Measurements from ENCODE around the gene CHCHD3. TPM values are rescaled to one million over a fixed set of nuclear protein-coding genes. Genes with fewer than 3 reads are reported as not detected.

CHCHD3 gene
- polyA plus RNA-seq, 3 donors: 30.5 to 56.7 (median 48.8) TPM

DNA sequence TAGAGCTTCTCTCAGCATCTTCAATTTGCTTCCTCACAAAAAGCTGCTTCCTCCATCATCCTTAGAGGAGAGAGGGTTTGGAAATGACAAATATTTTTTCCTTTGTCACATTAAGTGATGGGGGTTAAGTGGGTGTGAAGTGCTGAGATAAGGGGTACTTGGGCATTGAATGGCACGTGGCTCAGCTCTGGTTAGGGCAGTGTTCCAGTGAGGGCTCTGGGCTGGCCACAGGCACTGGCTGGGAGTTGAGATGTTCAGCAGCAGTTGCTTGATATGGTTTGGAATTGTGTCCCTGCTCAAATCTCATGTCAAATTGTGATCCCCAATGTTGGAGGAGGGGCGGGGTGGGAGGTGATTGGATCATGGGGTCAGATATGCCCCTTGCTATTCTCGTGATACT lies 33.7 kb upstream of the CHCHD3 start:
- Mint-ChIP-seq H3K27ac (no peak overlapping the region), H3K4me1 (no peaks in the 10 kb centered on the region), H3K36me3 (no peaks in the 10 kb centered on the region), H3K9me3 (peaks cover 6 to 16% (median 8%) of the 10 kb centered on the region in 7 donors), H3K27me3 (ENCODE audit: low read depth in 3 of 3) (peaks cover 2 to 4% (median 3%) of the 10 kb centered on the region in 3 donors), H3K4me3 (no peak overlapping the region)
- no peaks in the 10 kb centered on the region for H3K36me3 ChIP-seq (replicated peaks in 1 of 2; ENCODE audit: control insufficient read depth in 1 of 2, insufficient read depth in 2 of 2, low read length in 2 of 2)
- 27% methylated on average over 1 of the region's 3 CpGs for WGBS (ENCODE audit: insufficient coverage)
- H4K20me1 ChIP-seq (ENCODE audit: insufficient read depth, low read length): no peaks in the 10 kb centered on the region
- H3K9ac ChIP-seq (ENCODE audit: insufficient read depth, low read length, poor library complexity, severe bottlenecking): no peak overlapping the region
- DNase-seq: no peak
- no peak overlapping the region for H3K4me3 ChIP-seq (replicated peaks in 1 of 3; ENCODE audit: low read depth in 2 of 3, low read length in 3 of 3)
- H2AFZ ChIP-seq (ENCODE audit: insufficient read depth, low read depth, low read length, poor library complexity, severe bottlenecking): no peak overlapping the region
- TF ChIP-seq CTCF (IDR thresholded peaks at IDR 0.05): no peak
- H3K79me2 ChIP-seq (ENCODE audit: insufficient read depth, low read length): no peaks in the 10 kb centered on the region
- H3K27me3 ChIP-seq (ENCODE audit: control insufficient read depth in 2 of 2, insufficient read depth in 2 of 2, low read length in 2 of 2): no peaks in the 10 kb centered on the region
- intact Hi-C loops (cut with micrococcal nuclease): no loop called here
- H3K4me1 ChIP-seq (ENCODE audit: control insufficient read depth in 1 of 2, insufficient read depth in 2 of 2, low read length in 2 of 2): no peaks in the 10 kb centered on the region
- peaks cover 0 to 7% of the 10 kb centered on the region in 2 donors for H3K9me3 ChIP-seq (replicated peaks in 1 of 2; ENCODE audit: control insufficient read depth in 1 of 2, insufficient read depth in 1 of 2, low read length in 2 of 2)
- no peak overlapping the region for H3K4me2 ChIP-seq (replicated peaks; ENCODE audit: extremely low read depth, low read length, poor library complexity, severe bottlenecking)
- H3K27ac ChIP-seq (ENCODE audit: low read depth in 1 of 2, low read length in 2 of 2): no peak overlapping the region

DNA sequence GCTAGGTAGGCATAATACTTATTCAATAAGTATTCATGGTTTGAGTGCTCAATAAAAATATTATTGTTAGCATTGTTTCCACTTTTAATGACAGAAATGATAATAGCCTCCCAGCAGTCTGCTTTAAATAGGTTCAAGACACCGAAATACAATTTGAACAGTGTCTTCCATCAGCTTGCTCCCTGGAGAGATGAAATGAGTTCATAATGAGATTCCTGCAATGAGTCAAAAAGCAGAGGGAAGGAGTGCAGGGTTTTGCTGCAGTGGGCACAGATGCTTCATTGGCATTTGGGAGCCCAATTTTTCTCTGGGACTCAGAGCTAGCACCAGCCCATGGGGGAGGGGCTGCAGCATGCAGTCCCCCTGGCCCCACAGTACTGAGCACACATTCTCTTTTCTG lies 32.6 kb upstream of the CHCHD3 start:
- intact Hi-C loops (cut with micrococcal nuclease): no loop called here
- no peak for DNase-seq
- Mint-ChIP-seq H3K27me3 (ENCODE audit: low read depth in 3 of 3) (peaks cover 0 to 4% (median 4%) of the 10 kb centered on the region in 3 donors), H3K36me3 (no peaks in the 10 kb centered on the region), H3K4me1 (no peaks in the 10 kb centered on the region), H3K4me3 (no peak overlapping the region), H3K9me3 (peaks cover 8 to 19% (median 10%) of the 10 kb centered on the region in 7 donors), H3K27ac (no peak overlapping the region)
- no CpG with 5 or more reads among the region's 1 CpG for WGBS (ENCODE audit: insufficient coverage)
- Histone ChIP-seq H2AFZ (ENCODE audit: insufficient read depth, low read depth, low read length, poor library complexity, severe bottlenecking) (no peak overlapping the region), H3K27me3 (ENCODE audit: control insufficient read depth in 2 of 2, insufficient read depth in 2 of 2, low read length in 2 of 2) (no peaks in the 10 kb centered on the region), H4K20me1 (ENCODE audit: insufficient read depth, low read length) (no peaks in the 10 kb centered on the region), H3K4me2 (replicated peaks; ENCODE audit: extremely low read depth, low read length, poor library complexity, severe bottlenecking) (no peak overlapping the region), H3K9me3 (replicated peaks in 1 of 2; ENCODE audit: control insufficient read depth in 1 of 2, insufficient read depth in 1 of 2, low read length in 2 of 2) (peaks cover 0 to 7% of the 10 kb centered on the region in 2 donors), H3K4me3 (replicated peaks in 1 of 3; ENCODE audit: low read depth in 2 of 3, low read length in 3 of 3) (no peak overlapping the region), H3K79me2 (ENCODE audit: insufficient read depth, low read length) (no peaks in the 10 kb centered on the region), H3K9ac (ENCODE audit: insufficient read depth, low read length, poor library complexity, severe bottlenecking) (no peak overlapping the region), H3K4me1 (ENCODE audit: control insufficient read depth in 1 of 2, insufficient read depth in 2 of 2, low read length in 2 of 2) (no peaks in the 10 kb centered on the region), H3K36me3 (replicated peaks in 1 of 2; ENCODE audit: control insufficient read depth in 1 of 2, insufficient read depth in 2 of 2, low read length in 2 of 2) (no peaks in the 10 kb centered on the region), H3K27ac (ENCODE audit: low read depth in 1 of 2, low read length in 2 of 2) (no peak overlapping the region)
- TF ChIP-seq CTCF (IDR thresholded peaks at IDR 0.05): no peak
